Astrocyte (in vitro differentiated cells and primary cell): ENCODE measurements around the gene MYT1.

Source experiments
- CTCF ChIP-seq: IDR thresholded peaks from 2 replicates; pipeline ENCODE4 v1.5.1; 2011; ENCODE audit warnings: low read depth, mild to moderate bottlenecking, inconsistent platforms, low read length, moderate library complexity; ENCODE audit not compliant: insufficient read depth
- EZH2 ChIP-seq: IDR thresholded peaks from 2 replicates; pipeline ENCODE4 v1.6.1; 2012; ENCODE audit warnings: mild to moderate bottlenecking, low read length, inconsistent platforms; ENCODE audit not compliant: insufficient read depth

GRCh38 chr20:64247970-64248841 lies 84.0 kb downstream of the MYT1 start:
- TF ChIP-seq CTCF (no peak), EZH2 (no peak)
